Measurements from ENCODE around the gene SULT2B1.
"Not testable (repeated sequence)": the region's sequence is repeated elsewhere in the genome, so short reads cannot be mapped to it uniquely, and the experiment has no call there.

The SULT2B1 gene

DNA sequence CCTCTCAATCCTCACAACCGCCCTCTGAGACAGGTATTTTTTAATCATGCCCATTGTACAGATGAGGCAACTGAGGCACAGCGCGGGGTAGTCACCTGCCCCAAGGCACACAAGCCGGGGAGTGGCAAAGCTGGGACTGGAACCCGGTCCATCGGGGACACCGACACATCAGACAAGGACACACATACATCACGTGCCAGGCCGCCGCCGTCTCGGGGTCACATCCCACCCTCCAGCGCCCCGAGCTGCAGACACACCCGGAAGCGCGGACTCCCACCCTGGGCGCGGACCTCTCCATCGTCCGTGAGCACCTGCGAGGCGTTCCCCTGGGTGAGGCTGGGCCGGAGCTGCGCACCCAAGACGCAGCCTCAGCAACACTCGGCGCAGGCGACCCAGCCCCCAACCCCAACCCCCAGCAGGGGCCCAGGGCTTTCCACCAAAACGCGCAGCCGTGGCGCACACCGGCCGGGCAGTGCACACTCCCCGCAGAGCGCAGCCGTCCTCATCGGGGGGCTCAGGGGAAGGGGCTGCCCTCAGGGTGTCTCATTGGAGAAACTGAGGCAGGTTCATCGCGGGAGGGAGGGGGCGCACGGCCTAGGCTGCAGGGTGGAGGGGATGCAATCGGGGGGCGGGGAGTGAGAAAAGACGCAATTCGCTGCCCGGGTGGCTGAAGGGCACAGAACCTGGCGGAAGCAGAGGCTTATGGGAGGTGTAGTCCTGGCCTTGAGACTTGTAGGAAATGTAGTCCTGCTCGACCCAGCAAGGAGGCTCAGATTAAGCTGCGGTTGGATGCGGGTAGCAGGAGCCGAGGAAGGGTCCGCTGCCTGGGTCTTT lies 38.5 kb upstream of the SULT2B1 start:
- DNase-seq (peak; percentile 55 to 64 (median 63)), ATAC-seq (replicated peaks) (peak; percentile 62)
- H3K27me3 Mint-ChIP-seq: no peaks in the 10 kb centered on the region
- H3K4me3 Mint-ChIP-seq: no peak overlapping the region
- no peaks in the 10 kb centered on the region for H3K9me3 Mint-ChIP-seq
- H3K36me3 Mint-ChIP-seq (ENCODE audit: insufficient read depth): peaks cover 9% of the 10 kb centered on the region
- H3K4me1 Mint-ChIP-seq (ENCODE audit: low read depth in 2 of 2): peaks cover 9 to 12% of the 10 kb centered on the region in 2 donors
- no peak overlapping the region for H3K27ac Mint-ChIP-seq

GRCh38 chr19:48514123-48514458 lies 37.9 kb upstream of the SULT2B1 start:
- H3K4me1 Mint-ChIP-seq (ENCODE audit: low read depth in 2 of 2): peaks cover 9 to 12% of the 10 kb centered on the region in 2 donors
- ATAC-seq (replicated peaks) (no peak), DNase-seq (no peak)
- H3K4me3 Mint-ChIP-seq: no peak overlapping the region
- H3K36me3 Mint-ChIP-seq (ENCODE audit: insufficient read depth): peaks cover 9% of the 10 kb centered on the region
- H3K27me3 Mint-ChIP-seq: no peaks in the 10 kb centered on the region
- H3K9me3 Mint-ChIP-seq: no peaks in the 10 kb centered on the region
- H3K27ac Mint-ChIP-seq: no peak overlapping the region

- no peak for ATAC-seq (replicated peaks)
- no peak for DNase-seq
- no peaks in the 10 kb centered on the region for H3K9me3 Mint-ChIP-seq
- H3K27me3 Mint-ChIP-seq: no peaks in the 10 kb centered on the region
- peaks cover 5% of the 10 kb centered on the region for H3K36me3 Mint-ChIP-seq (ENCODE audit: insufficient read depth)
- peaks cover 4% of the 10 kb centered on the region in 2 donors for H3K4me1 Mint-ChIP-seq (ENCODE audit: low read depth in 2 of 2)
- H3K27ac Mint-ChIP-seq: no peak overlapping the region
- H3K4me3 Mint-ChIP-seq: no peak overlapping the region
Measured at GRCh38 chr19:48516536-48516935, 35.4 kb upstream of the SULT2B1 start.

DNA sequence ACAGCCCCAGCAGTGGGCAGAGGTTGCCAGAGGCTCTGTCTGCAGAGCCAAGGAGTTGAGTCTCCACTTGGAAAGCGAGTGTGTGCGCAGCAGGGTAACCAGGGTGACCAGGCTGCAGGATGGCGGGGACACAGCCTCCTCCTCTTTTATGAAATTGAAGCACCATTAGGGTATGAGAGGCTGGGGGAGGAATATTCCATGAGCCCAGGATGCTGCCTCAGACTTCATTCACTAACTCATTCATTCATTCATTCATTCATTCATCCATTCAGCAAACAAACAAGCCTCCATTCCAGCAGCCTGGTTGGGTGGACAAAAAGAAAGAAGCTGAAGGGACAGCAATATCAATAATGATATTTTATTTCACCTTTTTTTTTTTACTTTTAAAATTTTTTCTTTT lies 33.8 kb upstream of the SULT2B1 start:
- Mint-ChIP-seq H3K4me1 (ENCODE audit: low read depth in 2 of 2) (peaks cover 4% of the 10 kb centered on the region in 2 donors), H3K36me3 (ENCODE audit: insufficient read depth) (peaks cover 5% of the 10 kb centered on the region), H3K27ac (no peak overlapping the region), H3K4me3 (no peak overlapping the region), H3K9me3 (no peaks in the 10 kb centered on the region), H3K27me3 (no peaks in the 10 kb centered on the region)
- ATAC-seq (replicated peaks): no peak
- no peak for DNase-seq

GRCh38 chr19:48519426-48519825 lies 32.5 kb upstream of the SULT2B1 start:
- not testable (repeated sequence) for H3K36me3 Mint-ChIP-seq (ENCODE audit: insufficient read depth)
- H3K27ac Mint-ChIP-seq: peak overlapping the region in 1 of 2 donors; percentile 62

DNA sequence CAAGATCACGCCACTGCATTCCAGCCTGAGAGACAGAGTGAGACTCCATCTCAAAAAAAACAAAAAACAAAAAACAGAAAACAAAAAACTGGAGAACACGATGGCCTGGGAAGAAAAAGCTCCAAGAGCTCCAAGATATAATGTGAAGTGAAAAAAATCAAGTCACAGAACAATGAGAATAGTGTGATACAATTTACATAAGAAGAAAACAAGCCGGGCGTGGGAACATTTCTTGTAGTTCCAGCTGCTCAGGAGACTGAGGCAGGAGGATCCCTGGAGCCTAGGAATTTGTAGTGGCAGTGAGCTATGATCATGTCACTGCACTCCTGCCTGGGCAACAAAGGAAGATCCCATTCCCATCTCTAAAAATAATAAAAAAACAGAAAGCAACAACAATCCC lies 31.8 kb upstream of the SULT2B1 start:
- ATAC-seq (replicated peaks): no peak
- H3K4me1 Mint-ChIP-seq (ENCODE audit: low read depth in 2 of 2): no peaks in the 10 kb centered on the region
- H3K9me3 Mint-ChIP-seq: peaks cover 0 to 5% of the 10 kb centered on the region in 2 donors
- DNase-seq: no peak
- H3K27ac Mint-ChIP-seq: peak overlapping the region in 1 of 2 donors; percentile 62
- peaks cover 0 to 10% of the 10 kb centered on the region in 2 donors for H3K27me3 Mint-ChIP-seq
- no peak overlapping the region for H3K4me3 Mint-ChIP-seq
- H3K36me3 Mint-ChIP-seq (ENCODE audit: insufficient read depth): peaks cover 5% of the 10 kb centered on the region

More at GRCh38 chr19:48519426-48519825, 32.5 kb upstream of the SULT2B1 start:
- H3K27me3 Mint-ChIP-seq; DNase-seq; ATAC-seq (replicated peaks); H3K4me1 Mint-ChIP-seq (ENCODE audit: low read depth in 2 of 2); H3K9me3 Mint-ChIP-seq; H3K4me3 Mint-ChIP-seq: not testable (repeated sequence)

- Mint-ChIP-seq H3K36me3 (ENCODE audit: insufficient read depth) (no peaks in the 10 kb centered on the region), H3K27ac (no peak overlapping the region), H3K27me3 (peaks cover 0 to 10% of the 10 kb centered on the region in 2 donors), H3K9me3 (peaks cover 0 to 5% of the 10 kb centered on the region in 2 donors), H3K4me1 (ENCODE audit: low read depth in 2 of 2) (no peaks in the 10 kb centered on the region), H3K4me3 (no peak overlapping the region)
- no peak for ATAC-seq (replicated peaks)
- DNase-seq: no peak
Measured at GRCh38 chr19:48524221-48524620, 27.8 kb upstream of the SULT2B1 start.

- Mint-ChIP-seq H3K36me3 (ENCODE audit: insufficient read depth) (no peaks in the 10 kb centered on the region), H3K27me3 (peaks cover 0 to 10% of the 10 kb centered on the region in 2 donors), H3K27ac (no peak overlapping the region), H3K9me3 (peaks cover 0 to 5% of the 10 kb centered on the region in 2 donors), H3K4me3 (no peak overlapping the region), H3K4me1 (ENCODE audit: low read depth in 2 of 2) (no peaks in the 10 kb centered on the region)
- ATAC-seq (replicated peaks) (no peak), DNase-seq (no peak)
Measured at GRCh38 chr19:48524732-48525131, 27.2 kb upstream of the SULT2B1 start.

GRCh38 chr19:48529156-48529555 lies 22.8 kb upstream of the SULT2B1 start:
- H3K27me3 Mint-ChIP-seq: peaks cover 0 to 24% of the 10 kb centered on the region in 2 donors
- DNase-seq: no peak
- H3K4me1 Mint-ChIP-seq (ENCODE audit: low read depth in 2 of 2): no peaks in the 10 kb centered on the region
- no peaks in the 10 kb centered on the region for H3K36me3 Mint-ChIP-seq (ENCODE audit: insufficient read depth)
- no peak for ATAC-seq (replicated peaks)
- no peak overlapping the region for H3K4me3 Mint-ChIP-seq
- peaks cover 0 to 2% of the 10 kb centered on the region in 2 donors for H3K9me3 Mint-ChIP-seq
- no peak overlapping the region for H3K27ac Mint-ChIP-seq

GRCh38 chr19:48530066-48530720 lies 21.8 kb upstream of the SULT2B1 start:
- Mint-ChIP-seq H3K4me1 (ENCODE audit: low read depth in 2 of 2) (no peaks in the 10 kb centered on the region), H3K36me3 (ENCODE audit: insufficient read depth) (no peaks in the 10 kb centered on the region), H3K9me3 (no peaks in the 10 kb centered on the region), H3K27ac (no peak overlapping the region), H3K27me3 (peaks cover 0 to 19% of the 10 kb centered on the region in 2 donors), H3K4me3 (no peak overlapping the region)
- ATAC-seq (replicated peaks) (no peak), DNase-seq (no peak)

DNA sequence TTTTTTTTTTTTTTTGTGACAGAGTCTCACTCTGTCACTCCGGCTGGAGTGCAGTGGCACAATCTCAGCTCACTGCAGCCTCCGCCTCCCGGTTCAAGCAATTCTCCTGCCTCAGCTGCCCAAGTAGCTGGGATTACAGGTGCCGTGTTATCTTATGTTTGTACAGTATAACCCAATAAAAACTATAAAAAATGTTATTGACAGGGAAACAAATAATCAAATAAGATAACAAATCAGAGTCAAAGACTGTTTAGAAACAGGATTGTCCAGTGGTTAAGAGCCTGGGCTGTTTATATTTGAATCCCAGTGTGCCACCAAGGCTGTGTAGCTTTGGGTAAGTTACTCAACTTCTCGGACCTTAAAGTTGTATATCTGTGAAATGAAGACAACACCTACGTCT lies 21.2 kb upstream of the SULT2B1 start:
- no peaks in the 10 kb centered on the region for H3K36me3 Mint-ChIP-seq (ENCODE audit: insufficient read depth)
- no peaks in the 10 kb centered on the region for H3K4me1 Mint-ChIP-seq (ENCODE audit: low read depth in 2 of 2)
- ATAC-seq (replicated peaks): no peak
- no peak overlapping the region for H3K4me3 Mint-ChIP-seq
- H3K27me3 Mint-ChIP-seq: peaks cover 0 to 19% of the 10 kb centered on the region in 2 donors
- no peak for DNase-seq
- H3K27ac Mint-ChIP-seq: no peak overlapping the region
- H3K9me3 Mint-ChIP-seq: no peaks in the 10 kb centered on the region

GRCh38 chr19:48533770-48534169 lies 18.2 kb upstream of the SULT2B1 start:
- no peak for ATAC-seq (replicated peaks)
- H3K27ac Mint-ChIP-seq: no peak overlapping the region
- no peaks in the 10 kb centered on the region for H3K36me3 Mint-ChIP-seq (ENCODE audit: insufficient read depth)
- no peak for DNase-seq
- no peak overlapping the region for H3K4me3 Mint-ChIP-seq
- H3K4me1 Mint-ChIP-seq (ENCODE audit: low read depth in 2 of 2): no peaks in the 10 kb centered on the region
- no peaks in the 10 kb centered on the region for H3K9me3 Mint-ChIP-seq
- peaks cover 0 to 19% of the 10 kb centered on the region in 2 donors for H3K27me3 Mint-ChIP-seq

GRCh38 chr19:48537541-48537940 lies 14.4 kb upstream of the SULT2B1 start:
- no peaks in the 10 kb centered on the region for H3K4me1 Mint-ChIP-seq (ENCODE audit: low read depth in 2 of 2)
- peaks cover 0 to 3% of the 10 kb centered on the region in 2 donors for H3K27me3 Mint-ChIP-seq
- H3K9me3 Mint-ChIP-seq: no peaks in the 10 kb centered on the region
- DNase-seq: no peak
- H3K27ac Mint-ChIP-seq: no peak overlapping the region
- no peaks in the 10 kb centered on the region for H3K36me3 Mint-ChIP-seq (ENCODE audit: insufficient read depth)
- no peak for ATAC-seq (replicated peaks)
- no peak overlapping the region for H3K4me3 Mint-ChIP-seq

GRCh38 chr19:48538057-48538456 lies 13.9 kb upstream of the SULT2B1 start:
- not testable (repeated sequence) for ATAC-seq (replicated peaks); H3K36me3 Mint-ChIP-seq (ENCODE audit: insufficient read depth); H3K27ac Mint-ChIP-seq; H3K4me3 Mint-ChIP-seq; H3K9me3 Mint-ChIP-seq; DNase-seq; H3K4me1 Mint-ChIP-seq (ENCODE audit: low read depth in 2 of 2); H3K27me3 Mint-ChIP-seq
